Retina (tissue), 1 donor: ENCODE measurements around the gene ERGIC1.
A peak's percentile ranks its signal among the peaks of the same experiment; 100 is the strongest.
"Not testable (repeated sequence)": the region's sequence is repeated elsewhere in the genome, so short reads cannot be mapped to it uniquely, and the experiment has no call there.

Source experiments
- DNase-seq: peaks from one replicate; pipeline ENCODE4 v3.0.0-alpha.2; 2016

Gene ERGIC1

GRCh38 chr5:172830275-172830799, 3.7 kb upstream of the ERGIC1 start:
- DNase-seq = no peak

DNA sequence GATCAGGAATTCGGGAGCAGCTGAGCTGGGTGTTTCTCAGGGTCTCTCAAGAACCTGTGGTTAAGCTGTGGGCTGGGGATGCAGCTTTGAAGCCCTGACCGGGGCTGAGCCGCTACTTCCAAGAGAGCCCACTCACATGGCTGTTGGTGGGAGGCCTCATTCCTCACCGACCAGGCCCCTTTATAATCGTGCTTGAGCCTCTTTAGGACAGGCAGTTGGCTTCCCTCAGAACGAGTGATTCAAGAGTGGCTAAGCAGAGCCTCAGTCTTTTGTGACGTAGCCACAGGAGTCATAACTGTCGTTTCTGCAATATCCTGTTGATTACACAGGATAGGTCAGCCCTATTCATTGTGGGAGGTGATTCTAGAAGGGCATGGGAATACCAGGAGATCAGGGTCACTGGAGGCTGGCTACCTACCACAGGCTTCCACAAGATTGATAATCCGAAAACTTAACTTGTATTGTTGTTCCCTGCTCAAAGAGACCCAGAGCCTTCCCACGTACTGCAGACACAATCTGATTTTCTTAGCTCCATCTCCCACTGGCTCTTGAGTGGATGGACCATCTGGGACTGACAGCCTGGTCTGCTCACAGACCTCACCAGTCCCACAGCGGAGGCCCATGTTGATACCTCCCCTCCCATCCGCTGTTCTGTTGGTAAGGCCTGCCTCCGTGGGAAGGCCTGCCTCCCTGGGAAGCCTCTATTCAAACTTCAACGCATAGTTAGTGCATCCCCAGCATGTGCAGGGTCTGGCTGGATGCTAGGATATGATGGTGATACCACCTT, 3.0 kb upstream of the ERGIC1 start:
- DNase-seq = no peak

DNA sequence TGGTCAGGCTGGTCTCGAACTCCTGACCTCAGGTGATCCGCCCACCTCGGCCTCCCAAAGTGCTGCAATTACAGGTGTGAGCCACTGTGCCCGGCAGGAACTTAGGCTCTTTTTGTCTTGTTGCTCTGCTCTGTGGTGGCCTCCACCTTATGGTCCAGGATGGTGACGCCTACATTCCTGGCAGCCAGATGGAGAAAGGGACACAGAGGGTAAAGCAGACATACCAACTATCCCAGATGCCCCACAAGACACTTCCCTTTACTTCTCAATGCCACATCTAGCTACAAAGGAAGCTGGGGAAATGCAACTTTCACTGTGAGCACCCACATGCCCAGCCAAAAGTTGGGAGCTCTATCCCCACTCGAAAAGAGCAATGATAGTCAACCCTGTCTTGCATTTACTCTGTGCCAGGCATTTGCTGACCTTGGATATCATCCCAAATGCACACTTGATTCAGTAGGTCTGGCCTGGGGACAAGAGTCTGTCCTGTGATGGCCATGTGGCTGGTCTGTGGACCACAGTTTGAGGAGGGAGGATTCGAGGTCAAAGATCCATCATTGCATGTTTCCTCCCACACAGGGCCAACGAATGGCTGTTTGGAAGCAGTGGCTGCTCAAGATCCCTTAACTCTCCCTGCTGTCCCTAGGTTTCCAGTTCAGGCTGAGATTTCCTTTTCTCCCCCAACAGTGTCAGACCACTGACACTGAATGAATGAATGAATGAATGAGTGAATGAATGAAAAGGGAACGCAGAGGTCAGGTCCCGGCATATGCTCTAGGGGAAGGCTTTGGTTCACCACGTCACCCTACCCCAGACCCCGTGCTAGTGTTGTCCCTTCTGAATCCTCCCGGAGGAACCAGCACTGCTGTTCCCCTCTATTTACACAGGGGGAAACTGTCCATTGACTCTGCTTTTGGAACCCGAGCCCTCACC, 1.4 kb upstream of the ERGIC1 start:
- no peak for DNase-seq

GRCh38 chr5:172833372-172833685, 722 bp upstream of the ERGIC1 start:
- no peak for DNase-seq

DNA sequence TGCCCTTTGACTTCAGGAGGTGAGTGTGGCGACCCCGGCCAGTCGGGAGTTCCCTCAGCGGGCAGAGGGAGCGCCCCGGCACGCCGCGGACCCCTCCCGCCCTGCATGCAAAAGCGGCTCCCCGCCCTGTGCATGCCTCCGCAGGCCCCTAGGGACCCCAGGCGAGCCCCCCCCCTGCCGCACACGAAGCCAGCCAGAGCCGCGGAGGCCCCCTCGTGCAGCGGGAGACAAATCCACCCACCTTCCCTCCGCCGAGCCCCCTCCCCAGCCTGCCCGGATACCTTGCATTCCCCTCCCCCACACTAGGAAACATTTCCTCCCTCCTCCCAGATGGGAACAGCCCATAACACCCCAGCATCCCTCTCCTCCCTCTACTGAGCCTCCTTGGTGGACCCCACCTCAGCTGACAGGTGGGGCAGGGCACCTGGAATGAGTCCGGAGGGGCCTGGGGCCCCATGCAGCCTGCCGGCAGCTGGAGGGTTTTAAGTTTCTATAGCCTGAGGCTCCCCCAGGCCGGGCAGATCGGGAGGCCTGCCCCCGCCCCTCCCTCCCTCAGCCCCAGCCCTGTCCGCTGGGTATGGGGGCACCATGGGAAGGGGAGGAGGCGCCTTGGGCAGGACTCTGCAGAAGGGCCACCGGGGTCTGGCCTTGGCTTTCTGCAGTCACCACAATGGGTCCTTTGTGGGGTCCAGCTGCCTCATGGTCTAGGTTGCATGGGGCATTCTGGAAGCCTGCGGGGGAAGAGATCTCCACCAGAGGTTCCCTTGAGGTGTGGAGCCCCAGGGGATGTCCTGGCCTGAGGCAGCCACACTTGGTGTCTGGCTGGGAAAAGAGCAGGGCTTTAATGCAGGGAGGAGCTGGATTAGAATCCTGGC, 601 bp downstream of the ERGIC1 start:
- DNase-seq = peak; percentile 59

- DNase-seq = no peak
Measured at GRCh38 chr5:172835290-172835993, 1.4 kb downstream of the ERGIC1 start.

GRCh38 chr5:172835994-172836356, 1.9 kb downstream of the ERGIC1 start:
- DNase-seq = no peak

DNA sequence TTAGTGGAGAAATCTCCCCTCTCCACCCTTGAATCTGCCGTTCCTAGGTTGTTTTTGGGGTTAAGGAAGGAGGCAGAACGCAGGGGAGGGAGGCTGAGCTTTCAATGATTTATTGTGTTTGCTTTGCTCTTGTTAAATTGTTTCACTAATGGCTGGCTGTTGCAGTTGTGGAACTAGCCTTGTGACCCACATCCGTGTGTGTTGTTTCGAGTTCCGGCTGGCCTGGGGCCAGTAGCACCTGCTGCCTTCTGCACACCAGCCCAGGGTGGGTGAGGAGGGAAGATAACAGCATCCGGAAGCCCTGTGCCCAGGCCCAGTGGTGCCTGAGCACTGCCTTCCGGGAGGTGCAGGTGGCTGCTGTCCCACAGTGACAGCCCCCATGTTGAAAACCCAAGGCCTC, 3.6 kb downstream of the ERGIC1 start:
- no peak for DNase-seq

DNA sequence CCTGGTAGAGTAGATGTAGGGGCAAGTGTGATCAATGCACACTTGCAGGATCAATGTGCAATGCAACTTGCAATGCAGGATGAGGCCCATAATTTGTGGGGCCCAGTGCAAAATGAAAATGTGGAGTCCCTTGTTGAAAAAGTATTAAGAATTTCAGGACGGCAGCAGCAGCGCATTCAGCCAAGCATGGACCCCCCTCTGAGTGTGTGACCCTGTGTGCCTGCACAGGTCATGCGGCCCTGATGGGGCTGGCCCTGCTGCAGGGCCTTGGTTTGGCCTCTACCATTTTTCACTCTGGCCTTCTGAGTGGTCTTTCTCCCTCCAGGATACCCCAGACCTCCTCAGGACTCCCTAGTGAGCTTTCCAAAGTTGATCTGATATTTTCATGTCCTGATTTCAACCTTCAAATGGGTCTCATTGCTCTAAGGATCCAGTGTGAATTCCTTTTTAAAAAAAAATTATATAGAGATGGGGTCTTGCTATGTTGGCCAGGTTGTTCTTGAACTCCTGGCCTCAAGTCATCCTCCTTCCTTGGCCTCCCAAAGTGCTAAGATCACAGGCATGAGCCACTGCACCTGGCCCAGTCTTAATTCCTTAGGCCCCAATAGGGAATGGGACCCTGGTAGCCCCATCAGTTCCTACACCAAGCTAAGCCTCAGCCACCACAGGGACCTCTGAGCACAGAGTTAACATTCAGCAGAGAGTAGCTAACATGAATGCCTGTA, 4.3 kb downstream of the ERGIC1 start:
- DNase-seq = no peak

GRCh38 chr5:172839669-172840431, 5.8 kb downstream of the ERGIC1 start:
- no peak for DNase-seq

DNA sequence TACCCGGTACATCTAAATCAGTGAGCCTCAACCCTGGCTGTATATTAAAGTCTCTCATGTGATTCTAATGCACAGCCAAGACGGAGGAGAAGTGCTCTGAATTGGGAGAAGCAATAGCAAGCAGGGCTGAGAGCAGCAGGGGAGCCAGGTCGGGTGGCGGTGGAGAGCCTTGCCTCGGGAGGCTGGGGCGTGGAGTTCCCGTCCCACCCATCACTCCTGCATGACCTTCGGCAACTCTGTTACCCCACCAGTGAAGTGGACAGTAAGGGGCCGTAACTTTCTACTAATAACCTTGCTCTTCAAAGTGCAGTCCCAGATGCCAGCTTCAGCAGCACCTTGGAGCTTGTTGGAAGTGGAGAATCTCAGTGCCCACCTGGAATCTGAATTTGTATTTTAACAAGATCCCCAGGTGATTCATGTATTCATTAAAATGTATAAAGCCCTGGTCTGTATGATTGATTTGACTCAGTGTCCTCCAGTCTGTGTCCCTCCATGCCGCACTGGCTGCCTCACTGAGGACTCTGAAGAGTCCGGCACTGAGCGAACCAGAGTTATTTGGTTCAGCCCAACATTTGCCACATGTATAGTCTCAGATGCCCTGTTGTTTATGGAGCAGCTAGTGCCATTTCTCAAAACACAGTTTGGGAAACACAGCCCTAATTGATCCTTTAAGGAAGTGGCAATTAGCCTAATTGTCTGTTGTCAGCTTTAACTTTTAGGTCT, 6.5 kb downstream of the ERGIC1 start:
- peak; percentile 21 for DNase-seq

- DNase-seq = peak; percentile 34
Measured at GRCh38 chr5:172841256-172841655, 7.2 kb downstream of the ERGIC1 start.

DNA sequence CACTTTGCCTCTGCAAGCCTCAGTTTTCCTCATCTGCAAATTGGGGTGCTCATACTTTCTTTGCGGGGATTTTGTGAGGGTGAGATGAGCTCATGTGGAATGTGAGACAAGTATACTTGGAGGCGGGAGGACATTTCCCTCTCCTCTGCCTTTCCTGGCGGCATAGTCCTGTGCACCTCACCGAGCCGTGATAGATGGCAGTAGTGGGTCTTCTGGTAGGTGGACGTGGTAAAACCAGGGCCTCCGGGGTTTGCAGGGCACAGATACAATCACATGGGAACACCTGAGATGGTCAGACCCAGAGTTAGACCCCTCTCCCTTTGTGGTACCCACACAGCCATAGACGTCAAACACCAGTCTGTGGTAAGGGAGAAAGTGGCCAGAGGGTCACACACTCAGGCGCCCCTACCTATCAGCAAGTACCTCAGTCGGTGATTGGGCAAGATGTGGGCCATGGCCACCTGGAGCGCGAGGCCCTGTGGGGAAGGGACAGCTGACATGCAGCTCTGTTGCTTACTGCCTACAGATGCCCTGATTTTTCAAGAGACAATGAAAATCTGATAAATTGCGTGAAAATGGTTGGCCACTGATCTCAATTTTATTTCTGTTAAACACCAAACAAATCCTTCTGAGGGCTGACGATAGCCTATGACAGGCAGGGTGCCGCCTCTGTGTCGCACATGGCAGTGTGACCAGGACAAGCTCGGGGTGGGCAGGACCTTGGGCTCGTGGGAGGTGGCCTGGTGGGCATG, 9.9 kb downstream of the ERGIC1 start:
- no peak for DNase-seq

- no peak for DNase-seq
Measured at GRCh38 chr5:172844577-172844838, 10.5 kb downstream of the ERGIC1 start.

GRCh38 chr5:172845154-172845553, 11.1 kb downstream of the ERGIC1 start:
- DNase-seq = no peak

DNA sequence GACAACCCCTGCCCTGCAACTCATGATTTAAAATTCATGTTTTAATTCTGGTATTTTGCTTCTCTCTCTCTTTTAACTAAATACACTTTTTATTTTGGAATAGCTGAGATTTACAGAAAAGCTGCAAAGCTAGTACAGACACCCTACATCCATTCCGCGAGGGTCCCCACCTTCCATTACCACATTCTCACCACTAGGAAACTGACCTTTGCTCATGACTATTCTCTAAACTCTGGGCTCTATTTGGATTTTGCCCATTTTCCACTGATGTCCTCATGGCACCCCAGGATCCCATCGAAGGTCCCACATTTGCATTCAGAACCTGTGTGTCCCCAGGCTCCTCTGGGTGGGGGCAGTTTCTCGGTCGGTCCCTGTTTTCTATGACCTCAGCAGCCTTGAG, 11.5 kb downstream of the ERGIC1 start:
- no peak for DNase-seq

- DNase-seq = no peak
Measured at GRCh38 chr5:172846249-172846648, 12.2 kb downstream of the ERGIC1 start.

- no peak for DNase-seq
Measured at GRCh38 chr5:172846677-172847076, 12.6 kb downstream of the ERGIC1 start.

DNA sequence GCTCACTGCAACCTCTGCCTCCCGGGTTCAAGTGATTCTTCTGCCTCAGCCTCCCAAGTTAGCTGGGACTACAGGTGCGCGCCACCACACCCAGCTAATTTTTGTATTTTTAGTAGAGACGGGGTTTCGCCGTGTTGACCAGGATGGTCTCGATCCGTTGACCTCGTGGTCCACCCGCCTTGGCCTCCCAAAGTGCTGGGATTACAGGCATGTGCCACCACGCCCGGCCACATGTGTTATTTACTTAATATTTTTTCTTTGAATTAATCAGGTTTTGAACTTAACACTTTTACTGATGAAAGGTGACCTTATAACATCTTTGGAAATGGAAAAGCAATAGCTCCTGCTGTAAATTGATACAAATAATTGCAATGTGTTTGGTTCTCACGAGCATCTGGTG, 13.5 kb downstream of the ERGIC1 start:
- not testable (repeated sequence) for DNase-seq

DNA sequence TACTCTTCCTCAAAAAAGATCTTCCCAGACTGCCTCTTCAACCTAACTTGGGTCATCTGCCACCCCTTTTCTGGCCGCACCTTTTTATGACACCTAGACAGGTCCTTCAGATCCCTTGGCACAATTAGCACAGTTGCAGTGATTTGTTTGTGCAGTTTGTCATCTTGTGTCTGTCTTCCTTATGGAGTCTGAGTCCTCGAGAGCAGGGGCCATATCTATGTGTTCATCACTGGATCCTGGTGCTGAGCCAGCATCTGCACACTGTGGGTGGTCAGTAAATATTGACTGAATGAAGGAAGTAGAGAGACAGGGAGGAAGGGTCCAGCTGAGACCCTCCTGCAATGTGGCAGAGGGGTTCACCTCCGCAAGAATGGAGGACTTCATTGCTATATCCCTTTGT, 14.4 kb downstream of the ERGIC1 start:
- no peak for DNase-seq
